HepG2 (cell line): ENCODE measurements around the gene CHRNG. TPM values are rescaled to one million over a fixed set of nuclear protein-coding genes. Genes with fewer than 3 reads are reported as not detected.
A peak's percentile ranks its signal among the peaks of the same experiment; 100 is the strongest.

Experiments used
- ADNP ChIP-seq: sonication (generic); formaldehyde crosslinking; IDR thresholded peaks from 2 replicates; pipeline ENCODE4 v1.4.0; 2020; ENCODE audit warnings: missing genetic modification reagents
- ARID4A ChIP-seq: sonication (generic); formaldehyde crosslinking; IDR thresholded peaks from 2 replicates; pipeline ENCODE4 v1.5.0; 2020; ENCODE audit warnings: mild to moderate bottlenecking, missing genetic modification reagents, borderline replicate concordance
- ARNTL ChIP-seq: sonication (generic); formaldehyde crosslinking; IDR thresholded peaks from 2 replicates; pipeline ENCODE4 v1.4.0; 2020; ENCODE audit warnings: mild to moderate bottlenecking, missing genetic modification reagents
- EED ChIP-seq: sonication (generic); formaldehyde crosslinking; IDR thresholded peaks from 2 replicates; pipeline ENCODE4 v1.5.0; 2020; ENCODE audit warnings: mild to moderate bottlenecking, missing genetic modification reagents
- GMEB2 ChIP-seq: IDR thresholded peaks from 2 replicates; pipeline ENCODE4 v1.6.1; 2016; ENCODE audit warnings: missing biosample characterization, missing genetic modification reagents, low read depth
- JDP2 ChIP-seq: sonication (generic); formaldehyde crosslinking; IDR thresholded peaks from 2 replicates; pipeline ENCODE4 v1.8.1; 2022; ENCODE audit warnings: missing genetic modification reagents, borderline replicate concordance
- KLF9 ChIP-seq: IDR thresholded peaks from 2 replicates; pipeline ENCODE4 v1.6.1; 2016; ENCODE audit warnings: low read depth
- NONO ChIP-seq, 2 experiments: fragments of 450-650 bp in 1 of 2; sonication (generic) in 1 of 2; formaldehyde crosslinking in 1 of 2; IDR thresholded peaks in 1 of 2; conservative IDR thresholded peaks in 1 of 2; 2 replicates each; pipeline versions ENCODE4 v1.6.1 to v1.8.0; 2017 to 2022; ENCODE audit warnings: mild to moderate bottlenecking in 1 of 2, missing genetic modification reagents in 1 of 2, moderate library complexity in 1 of 2
- REST ChIP-seq, 2 experiments: IDR thresholded peaks; 2 replicates each; pipeline ENCODE4 v1.6.1; 2011 to 2012; ENCODE audit warnings: low read length in 2 of 2, borderline replicate concordance in 1 of 2, low read depth in 1 of 2, mild to moderate bottlenecking in 1 of 2, moderate library complexity in 1 of 2
- RFX3 ChIP-seq: IDR thresholded peaks from 2 replicates; pipeline ENCODE4 v1.6.1; 2016; ENCODE audit warnings: missing biosample characterization, missing genetic modification reagents
- SIN3B ChIP-seq: fragments of 150-350 bp; IDR thresholded peaks from 2 replicates; pipeline ENCODE4 v1.6.1; 2014; ENCODE audit warnings: low read length
- ZBTB39 ChIP-seq: sonication (generic); formaldehyde crosslinking; IDR thresholded peaks from 2 replicates; pipeline ENCODE4 v1.5.0; 2020; ENCODE audit warnings: missing genetic modification reagents
- ZFX ChIP-seq: sonication (generic); formaldehyde crosslinking; IDR thresholded peaks from 2 replicates; pipeline ENCODE4 v1.4.0; 2020; ENCODE audit warnings: mild to moderate bottlenecking, low read depth, missing genetic modification reagents, moderate library complexity
- ZNF414 ChIP-seq: sonication (generic); formaldehyde crosslinking; IDR thresholded peaks from 2 replicates; pipeline ENCODE4 v1.5.0; 2020; ENCODE audit warnings: missing genetic modification reagents
- ZNF468 ChIP-seq: sonication (generic); formaldehyde crosslinking; IDR thresholded peaks from 2 replicates; pipeline ENCODE4 v1.8.0; 2022; ENCODE audit warnings: mild to moderate bottlenecking, moderate library complexity, missing genetic modification reagents
- polyA plus RNA-seq, 8 experiments: library from polyadenylated mRNA; depleted of rRNA in 3 of 8; stranded (reverse) in 7 of 8; unstranded in 1 of 8; fragments of >200 nt; fragmentation: Illumina TruSeq in 4 of 8; extraction: Trizol in 4 of 8; gene quantifications; 2 replicates each; pipeline versions ENCODE4 v1.2.1 to v1.2.3, GENCODE V29; 2011 to 2016; ENCODE audit warnings: low read depth in 4 of 8, missing spikeins in 1 of 8, mixed read lengths in 1 of 8; ENCODE audit not compliant: insufficient read depth in 1 of 8
- total RNA-seq, 5 experiments: library from RNA; depleted of rRNA; stranded (reverse); fragments of >200 nt; fragmentation: Illumina TruSeq; extraction: Trizol; gene quantifications; 2 replicates each; pipeline ENCODE4 v1.2.3, GENCODE V29; 2016; ENCODE audit warnings: low read depth in 1 of 5

CHRNG gene
- total and polyA plus RNA-seq, 2 of the 13 experiments (the other 11 are each of a cell fraction or from before 2014, with no cell fraction given) = not detected

GRCh38 chr2:232521959-232522622 lies 17.4 kb upstream of the CHRNG start (continued):
- TF ChIP-seq RFX3 = no peak
- TF ChIP-seq ZBTB39 (CRISPR knock-in tag) = no peak
- TF ChIP-seq JDP2 = no peak
- TF ChIP-seq SIN3B = no peak
- TF ChIP-seq ZNF414 = no peak
- no peak for TF ChIP-seq GMEB2 (CRISPR knock-in tag)
- no peak for TF ChIP-seq REST (IDR thresholded peaks at IDR 0.05; ENCODE audit: borderline replicate concordance in 1 of 2, low read depth in 1 of 2, low read length in 2 of 2)
- peak; percentile 35; the same call in 1 of the 2 replicates for TF ChIP-seq ZFX (CRISPR knock-in tag)
- TF ChIP-seq NONO (IDR thresholded peaks at IDR 0.05) = no peak
- TF ChIP-seq NONO (CRISPR knock-in tag; conservative IDR thresholded peaks at IDR 0.05) = no peak
- no peak; the same call in 1 of the 2 replicates for TF ChIP-seq ZNF468
- TF ChIP-seq KLF9 = no peak
- TF ChIP-seq ARNTL (CRISPR knock-in tag) = no peak
- TF ChIP-seq EED (CRISPR knock-in tag) = no peak
- TF ChIP-seq ARID4A (CRISPR knock-in tag) = 0 out of 2 replicates have a peak, but pooled peaks have one; percentile 32
- no peak for TF ChIP-seq ADNP (CRISPR knock-in tag)
